Astrocyte of the cerebellum (primary cell): ENCODE measurements around the gene LDHD.

Source experiments
- DNase-seq: peaks from one replicate; pipeline ENCODE4 v3.0.0-alpha.2; 2011; ENCODE audit warnings: low read depth
- H3K4me3 ChIP-seq: 2 replicates; pipeline ENCODE4 v1.5.1; 2011; ENCODE audit warnings: mild to moderate bottlenecking, low read depth, low read length, moderate library complexity
- CTCF ChIP-seq: IDR thresholded peaks from 2 replicates; pipeline ENCODE4 v1.5.1; 2012; ENCODE audit warnings: low read length, low read depth, moderate library complexity, mild to moderate bottlenecking; ENCODE audit errors: missing control alignments
- in situ Hi-C: cut with HindIII; loops from 2 replicates; pipeline ENCODE4 v1.10.0; 2017; ENCODE audit warnings: low sequenced_read_pairs

LDHD gene

GRCh38 chr16:75088216-75088615 is 28.4 kb downstream of the LDHD start:
- no peak for TF ChIP-seq CTCF
- in situ Hi-C loops: no loop called here
- H3K4me3 ChIP-seq: no peak overlapping the region

GRCh38 chr16:75087375-75087979 is 29.1 kb downstream of the LDHD start:
- no peak overlapping the region for H3K4me3 ChIP-seq
- no peak for DNase-seq
- in situ Hi-C loops: no loop called here
- no peak for TF ChIP-seq CTCF

More at GRCh38 chr16:75088216-75088615, 28.4 kb downstream of the LDHD start:
- no peak for DNase-seq

- DNase-seq: no peak
- H3K4me3 ChIP-seq: no peak overlapping the region
- in situ Hi-C loops: no loop called here
- no peak for TF ChIP-seq CTCF
These were observed 29.7 kb downstream of the LDHD start for GRCh38 chr16:75086688-75087374.

GRCh38 chr16:75086281-75086680 is 30.3 kb downstream of the LDHD start:
- no peak for TF ChIP-seq CTCF
- in situ Hi-C loops: no loop called here
- H3K4me3 ChIP-seq: no peak overlapping the region
- no peak for DNase-seq

- no peak overlapping the region for H3K4me3 ChIP-seq
- no peak for TF ChIP-seq CTCF
- DNase-seq: no peak
- in situ Hi-C loops: no loop called here
These were observed 31.0 kb downstream of the LDHD start for GRCh38 chr16:75085556-75085955.

- H3K4me3 ChIP-seq: no peak overlapping the region
- no peak for TF ChIP-seq CTCF
- in situ Hi-C loops: no loop called here
- no peak for DNase-seq
These were observed 32.8 kb downstream of the LDHD start for GRCh38 chr16:75083813-75084212.
